Kidney epithelial cell (primary cell): ENCODE data around the gene COLEC11. TPM values are rescaled to one million over a fixed set of nuclear protein-coding genes. Genes with fewer than 3 reads are reported as not detected.

ENCODE experiments used
- DNase-seq: peaks from one replicate; pipeline ENCODE4 v3.0.0-alpha.2; 2010; ENCODE audit warnings: low read depth
- H3K27me3 ChIP-seq: 2 replicates; pipeline ENCODE4 v1.6.0; 2011; ENCODE audit warnings: low read length; ENCODE audit not compliant: control insufficient read depth, insufficient read depth
- H3K36me3 ChIP-seq: 2 replicates; pipeline ENCODE4 v1.5.1; 2011; ENCODE audit warnings: low read length; ENCODE audit not compliant: control insufficient read depth, insufficient read depth
- H3K4me3 ChIP-seq: 2 replicates; pipeline ENCODE4 v1.5.1; 2011; ENCODE audit warnings: low read depth, mild to moderate bottlenecking, control low read depth, low read length
- CTCF ChIP-seq: IDR thresholded peaks from 2 replicates; pipeline ENCODE4 v1.5.1; 2011; ENCODE audit warnings: mild to moderate bottlenecking, moderate library complexity, low read length, control low read depth, inconsistent platforms; ENCODE audit not compliant: insufficient read depth, poor library complexity, severe bottlenecking
- total RNA-seq: library from RNA; depleted of rRNA; stranded (reverse); fragments of >200 nt; gene quantifications from 2 replicates; pipeline ENCODE4 v1.2.3, GENCODE V29; 2015

Gene COLEC11
- total RNA-seq, 1 donor from 2014 or later = not detected

GRCh38 chr2:3630631-3631030 is 35.7 kb downstream of the COLEC11 start:
- TF ChIP-seq CTCF = no peak
- Histone ChIP-seq H3K36me3 (no peaks in the 10 kb centered on the region), H3K4me3 (no peak overlapping the region), H3K27me3 (peaks cover 2% of the 10 kb centered on the region)
- no peak for DNase-seq

DNA sequence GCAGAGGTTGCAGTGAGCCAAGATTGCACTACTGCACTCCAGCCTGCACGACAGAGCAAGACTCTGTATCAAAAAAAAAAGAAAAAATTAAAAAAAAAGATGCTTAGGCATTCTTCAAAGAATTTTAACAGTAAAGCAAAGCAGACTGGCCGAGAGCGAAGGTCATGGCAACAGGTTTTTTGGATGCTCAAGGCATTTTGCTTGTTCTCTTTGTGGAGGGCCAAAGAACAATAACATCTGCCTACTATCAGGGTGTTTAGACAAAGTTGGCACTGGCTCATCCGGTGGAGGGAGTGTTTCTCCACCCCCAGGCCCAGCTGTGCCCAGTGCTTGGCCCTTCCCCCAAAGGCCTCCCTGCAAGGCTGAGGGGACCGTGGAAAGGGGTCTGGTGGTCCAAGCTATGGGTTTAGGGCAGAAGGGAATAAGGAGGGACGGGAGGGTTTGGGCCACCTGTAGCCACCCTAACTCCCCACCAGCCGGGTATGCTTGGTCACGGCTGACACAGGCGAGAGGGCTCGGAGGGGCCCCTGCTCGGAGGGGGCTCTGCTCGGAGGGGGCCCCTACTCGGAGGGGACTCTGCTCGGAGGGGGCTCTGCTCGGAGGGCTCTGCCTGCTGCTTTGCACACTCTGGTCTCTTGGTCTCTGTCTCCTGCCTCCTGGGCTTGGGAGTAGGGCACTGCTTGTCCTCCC is 36.4 kb downstream of the COLEC11 start:
- TF ChIP-seq CTCF = no peak
- Histone ChIP-seq H3K36me3 (no peaks in the 10 kb centered on the region), H3K4me3 (no peak overlapping the region), H3K27me3 (peaks cover 2% of the 10 kb centered on the region)
- DNase-seq = no peak

DNA sequence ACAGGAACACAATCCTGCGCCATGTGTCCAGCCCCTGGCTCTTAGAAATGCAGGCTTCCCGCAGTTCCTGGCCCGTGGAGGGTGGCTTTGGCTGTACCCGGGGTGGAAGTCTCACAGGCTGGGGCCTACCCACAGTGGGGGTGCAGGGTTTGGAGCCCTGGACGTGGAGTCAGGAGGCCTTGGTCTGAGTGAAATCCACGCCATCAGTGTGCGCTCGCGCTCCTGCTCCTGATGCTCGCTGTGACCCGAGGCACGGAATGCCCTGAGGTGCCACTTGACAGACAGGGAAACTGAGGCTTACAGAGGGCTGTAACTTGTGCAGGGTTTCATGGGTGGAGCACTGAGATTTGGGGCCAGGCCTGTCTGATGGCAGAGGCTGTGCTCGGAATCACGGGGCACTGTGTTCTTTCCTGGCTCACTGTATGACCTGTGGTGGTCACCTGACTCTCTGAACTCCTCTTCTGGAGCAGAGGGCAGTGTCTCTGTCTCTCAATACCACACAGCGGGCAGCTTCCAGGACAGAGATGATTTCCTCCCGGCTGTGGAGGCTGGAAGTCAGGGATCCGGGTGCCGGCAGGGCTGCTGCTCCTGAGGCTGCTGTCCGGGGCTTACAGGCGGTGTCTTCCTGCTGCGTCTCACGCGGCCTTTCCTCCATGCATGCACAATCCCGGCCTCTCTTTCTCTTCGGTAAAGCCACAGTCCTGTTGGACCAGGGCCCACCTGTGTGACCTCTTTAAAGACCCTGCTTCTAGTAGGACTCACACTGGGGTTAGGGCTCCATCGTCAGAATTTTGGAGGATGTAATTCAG is 37.1 kb downstream of the COLEC11 start:
- TF ChIP-seq CTCF = no peak
- H3K4me3 ChIP-seq = no peak overlapping the region
- H3K27me3 ChIP-seq = peaks cover 4% of the 10 kb centered on the region
- H3K36me3 ChIP-seq = no peaks in the 10 kb centered on the region
- no peak for DNase-seq

DNA sequence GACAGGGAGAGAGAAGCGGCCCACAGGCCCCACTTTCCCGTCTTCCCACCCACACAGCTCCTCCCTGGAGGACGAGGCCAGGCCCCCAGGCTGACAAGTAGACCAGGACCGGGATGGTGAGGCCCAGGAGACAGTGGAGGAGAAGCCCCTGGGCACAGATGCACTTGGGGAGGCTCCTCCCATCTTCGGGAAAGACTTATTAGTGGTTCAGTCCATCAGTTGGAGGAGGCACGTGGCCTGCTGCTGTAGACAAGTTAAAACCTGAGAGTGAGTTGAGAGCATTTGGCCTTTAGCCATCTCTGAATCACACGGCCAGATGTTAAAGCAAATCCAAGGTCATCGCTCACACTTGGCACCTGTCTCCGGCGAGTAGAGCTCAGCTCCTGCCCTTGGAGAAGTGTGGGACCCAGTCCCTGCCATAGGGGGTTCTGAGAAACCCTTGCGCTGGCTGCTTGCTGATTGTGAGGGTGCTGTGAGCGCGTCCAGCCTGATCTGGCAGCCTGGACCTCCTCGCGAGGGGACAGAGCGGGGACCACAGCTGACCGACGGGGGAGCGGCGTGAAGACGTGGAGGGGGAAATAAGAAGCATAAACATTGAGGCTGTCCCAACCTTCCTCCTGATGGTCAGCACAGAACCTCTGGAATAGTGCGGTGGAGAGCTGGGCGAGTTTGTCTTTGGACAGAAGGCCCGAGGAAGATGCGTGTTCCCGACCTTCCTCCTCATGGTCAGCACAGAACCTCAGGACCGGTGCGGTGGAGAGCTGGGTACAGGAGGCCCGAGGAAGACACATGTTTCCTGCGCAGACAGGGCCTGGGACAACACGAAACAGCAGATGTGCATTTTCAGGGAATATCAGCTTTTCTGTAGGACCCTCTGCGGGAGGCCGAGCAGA is 38.4 kb downstream of the COLEC11 start:
- TF ChIP-seq CTCF = no peak
- Histone ChIP-seq H3K36me3 (no peaks in the 10 kb centered on the region), H3K27me3 (peaks cover 6% of the 10 kb centered on the region), H3K4me3 (no peak overlapping the region)
- DNase-seq = no peak

DNA sequence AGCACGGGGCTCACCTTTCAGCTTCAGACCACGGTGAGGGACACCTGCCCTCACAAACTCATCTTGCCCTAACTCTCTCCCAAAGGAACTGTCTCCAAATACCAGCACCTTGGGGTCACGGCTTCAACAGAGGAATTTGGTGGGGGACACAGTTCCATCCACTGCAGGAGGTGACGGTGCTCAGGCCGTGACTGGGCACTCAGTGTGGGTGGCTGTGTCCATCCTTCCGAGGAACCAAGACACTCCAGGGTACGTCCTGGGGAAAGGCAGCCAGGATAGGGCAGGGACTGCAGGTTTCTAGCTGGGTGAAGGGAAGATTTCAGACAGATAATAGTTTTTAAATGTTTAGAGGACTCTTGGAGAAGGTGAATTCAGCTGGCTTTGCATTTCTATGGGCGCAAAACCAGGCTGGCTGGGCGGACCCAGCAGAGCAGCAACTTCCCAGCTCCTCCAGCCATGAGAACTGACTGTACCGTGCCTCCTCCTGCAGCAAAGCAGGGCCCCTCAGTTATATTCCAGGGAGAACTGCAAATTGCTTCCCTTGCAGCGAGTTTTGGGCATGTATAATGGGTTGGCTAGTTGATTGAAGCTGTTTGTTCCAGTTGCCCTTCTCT is 39.2 kb downstream of the COLEC11 start:
- Histone ChIP-seq H3K36me3 (no peaks in the 10 kb centered on the region), H3K4me3 (no peak overlapping the region), H3K27me3 (peaks cover 6% of the 10 kb centered on the region)
- no peak for DNase-seq
- no peak for TF ChIP-seq CTCF
